Adrenal gland (tissue), 5 donors: ENCODE data around the gene SERINC2.

ENCODE experiments used
- CTCF ChIP-seq, 6 experiments: fragments of 450-650 bp in 4 of 6; fragments of 200-600 bp in 2 of 6; sonication (generic) in 1 of 6; IDR thresholded peaks; 1 replicate in 5 of 6; 2 replicates in 1 of 6; pipeline versions ENCODE4 v1.5.1 to v1.8.0; 2016 to 2021; ENCODE audit warnings: antibody characterized with exemption in 6 of 6, mild to moderate bottlenecking in 2 of 6, moderate library complexity in 1 of 6
- POLR2A ChIP-seq, 2 donors: fragments of 450-650 bp; IDR thresholded peaks; one replicate each; pipeline ENCODE4 v1.6.1; 2017; ENCODE audit warnings: antibody characterized with exemption in 2 of 2, mild to moderate bottlenecking in 2 of 2, moderate library complexity in 1 of 2
- donor health status: DM: no; HTN: no; CAD: no.

- TF ChIP-seq CTCF (IDR thresholded peaks at IDR 0.05) (no peak), POLR2A (IDR thresholded peaks at IDR 0.05) (no peak)
These were observed 28.5 kb downstream of the SERINC2 start for GRCh38 chr1:31441558-31441957.
